ENCODE data around the gene IL12RB1. TPM values are rescaled to one million over a fixed set of nuclear protein-coding genes. Genes with fewer than 3 reads are reported as not detected.

Gene IL12RB1
- total RNA-seq, 1 donor, result 0.72 TPM

- no peak for DNase-seq (ENCODE audit: insufficient read length, low spot score, missing footprints)
- Histone ChIP-seq H3K4me1 (ENCODE audit: insufficient read depth, low read length) (no peaks in the 10 kb centered on the region), H3K9me3 (ENCODE audit: low read depth, low read length) (no peaks in the 10 kb centered on the region), H3K27me3 (ENCODE audit: insufficient read depth, low read length) (no peaks in the 10 kb centered on the region), H3K79me2 (ENCODE audit: insufficient read depth, low read length) (no peaks in the 10 kb centered on the region), H4K20me1 (ENCODE audit: insufficient read depth, low read length) (no peaks in the 10 kb centered on the region), H3K4me3 (ENCODE audit: insufficient read depth, low read length) (no peak overlapping the region), H2AFZ (ENCODE audit: low read length) (no peak overlapping the region), H3K27ac (ENCODE audit: low read depth, low read length) (no peak overlapping the region), H3K36me3 (ENCODE audit: insufficient read depth, low read length) (no peaks in the 10 kb centered on the region), H3K4me2 (ENCODE audit: insufficient read depth, low read length) (no peak overlapping the region)
- TF ChIP-seq CTCF (IDR thresholded peaks at IDR 0.05; ENCODE audit: extremely low read depth, low read depth, low read length), result no peak
These were observed 17.4 kb downstream of the IL12RB1 start for GRCh38 chr19:18069383-18069782.

DNA sequence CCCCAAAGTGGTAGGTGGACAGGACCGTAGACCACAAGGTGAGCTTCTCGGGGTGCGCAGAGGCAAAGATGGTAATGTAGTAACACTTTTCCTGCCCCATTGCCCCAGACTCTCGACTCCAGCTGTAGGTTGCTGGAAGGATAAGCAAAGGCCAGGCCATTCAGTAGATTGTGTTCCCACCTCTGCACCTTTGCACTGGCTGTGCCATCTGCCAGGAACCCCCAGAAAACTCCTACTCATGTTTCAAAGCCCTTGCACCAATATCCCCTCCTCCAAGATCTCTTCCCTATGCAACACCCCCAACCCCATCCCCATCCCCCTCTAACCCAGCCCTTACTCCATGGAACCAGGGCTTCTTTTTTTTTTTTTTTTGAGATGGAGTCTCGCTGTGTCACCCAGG lies 18.3 kb downstream of the IL12RB1 start:
- H3K27ac ChIP-seq (ENCODE audit: low read depth, low read length), result no peak overlapping the region
- H3K27me3 ChIP-seq (ENCODE audit: insufficient read depth, low read length), result no peaks in the 10 kb centered on the region
- no peaks in the 10 kb centered on the region for H3K4me1 ChIP-seq (ENCODE audit: insufficient read depth, low read length)
- DNase-seq (ENCODE audit: insufficient read length, low spot score, missing footprints), result peak; percentile 42
- no peak for TF ChIP-seq CTCF (IDR thresholded peaks at IDR 0.05; ENCODE audit: extremely low read depth, low read depth, low read length)
- H3K9me3 ChIP-seq (ENCODE audit: low read depth, low read length), result no peaks in the 10 kb centered on the region
- H2AFZ ChIP-seq (ENCODE audit: low read length), result no peak overlapping the region
- H3K4me3 ChIP-seq (ENCODE audit: insufficient read depth, low read length), result no peak overlapping the region
- H3K4me2 ChIP-seq (ENCODE audit: insufficient read depth, low read length), result no peak overlapping the region
- H3K79me2 ChIP-seq (ENCODE audit: insufficient read depth, low read length), result no peaks in the 10 kb centered on the region
- H3K36me3 ChIP-seq (ENCODE audit: insufficient read depth, low read length), result no peaks in the 10 kb centered on the region
- no peaks in the 10 kb centered on the region for H4K20me1 ChIP-seq (ENCODE audit: insufficient read depth, low read length)

DNA sequence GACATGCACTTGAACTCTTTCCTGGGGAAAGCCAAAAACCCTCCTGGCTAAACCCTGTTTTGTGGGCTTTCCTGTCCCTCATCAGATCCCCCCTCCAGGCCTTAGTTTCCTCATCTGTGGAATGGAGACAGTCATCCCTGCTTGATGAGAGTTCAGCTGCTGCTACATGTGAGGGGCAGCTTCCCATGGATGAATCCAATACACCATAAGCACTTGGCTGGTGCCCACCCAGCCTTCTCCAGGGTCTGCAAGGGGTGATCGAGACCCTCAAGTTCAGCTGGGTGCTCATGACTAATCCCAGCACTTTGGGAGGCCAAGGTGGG lies 21.6 kb downstream of the IL12RB1 start:
- no peaks in the 10 kb centered on the region for H4K20me1 ChIP-seq (ENCODE audit: insufficient read depth, low read length)
- H3K27ac ChIP-seq (ENCODE audit: low read depth, low read length), result no peak overlapping the region
- no peaks in the 10 kb centered on the region for H3K36me3 ChIP-seq (ENCODE audit: insufficient read depth, low read length)
- H3K4me1 ChIP-seq (ENCODE audit: insufficient read depth, low read length), result no peaks in the 10 kb centered on the region
- H3K27me3 ChIP-seq (ENCODE audit: insufficient read depth, low read length), result no peaks in the 10 kb centered on the region
- no peaks in the 10 kb centered on the region for H3K79me2 ChIP-seq (ENCODE audit: insufficient read depth, low read length)
- no peaks in the 10 kb centered on the region for H3K9me3 ChIP-seq (ENCODE audit: low read depth, low read length)
- TF ChIP-seq CTCF (IDR thresholded peaks at IDR 0.05; ENCODE audit: extremely low read depth, low read depth, low read length), result no peak
- DNase-seq (ENCODE audit: insufficient read length, low spot score, missing footprints), result no peak
- H2AFZ ChIP-seq (ENCODE audit: low read length), result peak overlapping the region; percentile 47
- no peak overlapping the region for H3K4me3 ChIP-seq (ENCODE audit: insufficient read depth, low read length)
- no peak overlapping the region for H3K4me2 ChIP-seq (ENCODE audit: insufficient read depth, low read length)

DNA sequence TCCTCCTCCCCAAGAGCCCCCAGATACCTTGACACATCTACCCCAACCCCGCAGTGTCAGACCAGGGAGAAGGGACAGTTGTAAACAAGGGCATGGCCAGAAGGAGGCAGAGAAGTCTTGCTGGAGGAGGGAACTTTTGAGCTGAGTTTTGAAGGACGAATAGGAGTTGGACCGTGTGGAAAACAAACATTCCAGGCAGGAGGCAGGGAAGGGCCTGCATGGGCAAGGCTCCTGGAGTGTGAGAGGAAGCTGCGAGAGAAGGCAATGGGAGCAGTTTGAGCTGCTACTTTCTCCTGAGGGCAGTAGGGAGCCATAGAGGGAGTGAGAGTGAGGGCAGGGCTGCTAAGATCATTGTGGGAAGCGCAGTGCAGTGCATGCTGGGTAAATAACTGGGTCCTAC lies 23.3 kb downstream of the IL12RB1 start:
- TF ChIP-seq CTCF (IDR thresholded peaks at IDR 0.05; ENCODE audit: extremely low read depth, low read depth, low read length), result no peak
- no peak overlapping the region for H3K4me2 ChIP-seq (ENCODE audit: insufficient read depth, low read length)

More for the DNA sequence above, 23.3 kb downstream of the IL12RB1 start:
- no peaks in the 10 kb centered on the region for H3K27me3 ChIP-seq (ENCODE audit: insufficient read depth, low read length)
- H3K4me1 ChIP-seq (ENCODE audit: insufficient read depth, low read length), result no peaks in the 10 kb centered on the region
- H3K27ac ChIP-seq (ENCODE audit: low read depth, low read length), result no peak overlapping the region
- peak; percentile 29 for DNase-seq (ENCODE audit: insufficient read length, low spot score, missing footprints)
- no peaks in the 10 kb centered on the region for H3K36me3 ChIP-seq (ENCODE audit: insufficient read depth, low read length)
- H3K4me3 ChIP-seq (ENCODE audit: insufficient read depth, low read length), result no peak overlapping the region
- no peaks in the 10 kb centered on the region for H3K79me2 ChIP-seq (ENCODE audit: insufficient read depth, low read length)
- H3K9me3 ChIP-seq (ENCODE audit: low read depth, low read length), result no peaks in the 10 kb centered on the region
- H2AFZ ChIP-seq (ENCODE audit: low read length), result no peak overlapping the region
- no peaks in the 10 kb centered on the region for H4K20me1 ChIP-seq (ENCODE audit: insufficient read depth, low read length)

Data from osteoblast (primary cell).